KOPT-K1 (cell line): ENCODE results near the gene LRP5.
"Not testable (repeated sequence)": the region's sequence is repeated elsewhere in the genome, so short reads cannot be mapped to it uniquely, and the experiment has no call there.

ENCODE experiments used
- H3K27ac ChIP-seq: fragments of 200-600 bp; sonication (generic); 2 replicates; pipeline ENCODE4 v1.5.1; 2016; ENCODE audit warnings: antibody characterized with exemption, mild to moderate bottlenecking, low read depth, low read length; ENCODE audit not compliant: poor library complexity, severe bottlenecking
- H3K36me3 ChIP-seq: fragments of 200-600 bp; sonication (generic); 2 replicates; pipeline ENCODE4 v1.5.1; 2017; ENCODE audit warnings: antibody characterized with exemption, mild to moderate bottlenecking, low read length, moderate library complexity; ENCODE audit not compliant: insufficient read depth
- H3K9me3 ChIP-seq: fragments of 200-600 bp; sonication (generic); 2 replicates; pipeline ENCODE4 v1.5.1; 2017; ENCODE audit warnings: antibody characterized with exemption, low read length, mild to moderate bottlenecking; ENCODE audit not compliant: insufficient read depth, poor library complexity, severe bottlenecking

LRP5 gene

GRCh38 chr11:68383976-68384501, 71.6 kb downstream of the LRP5 start:
- Histone ChIP-seq H3K27ac (no peak overlapping the region), H3K9me3 (no peaks in the 10 kb centered on the region), H3K36me3 (no peaks in the 10 kb centered on the region)

- no peaks in the 10 kb centered on the region for H3K36me3 ChIP-seq
- H3K27ac ChIP-seq: no peak overlapping the region
- H3K9me3 ChIP-seq: no peaks in the 10 kb centered on the region
These were observed 72.2 kb downstream of the LRP5 start for GRCh38 chr11:68384530-68385081.

- no peaks in the 10 kb centered on the region for H3K36me3 ChIP-seq
- H3K9me3 ChIP-seq: no peaks in the 10 kb centered on the region
- H3K27ac ChIP-seq: no peak overlapping the region
These were observed 72.7 kb downstream of the LRP5 start for GRCh38 chr11:68385128-68385527.

- Histone ChIP-seq H3K27ac (no peak overlapping the region), H3K36me3 (no peaks in the 10 kb centered on the region), H3K9me3 (no peaks in the 10 kb centered on the region)
These were observed 74.1 kb downstream of the LRP5 start for GRCh38 chr11:68386331-68386978.

- no peaks in the 10 kb centered on the region for H3K9me3 ChIP-seq
- no peaks in the 10 kb centered on the region for H3K36me3 ChIP-seq
- H3K27ac ChIP-seq: no peak overlapping the region
These were observed 75.4 kb downstream of the LRP5 start for GRCh38 chr11:68387840-68388239.

- Histone ChIP-seq H3K36me3 (no peaks in the 10 kb centered on the region), H3K27ac (no peak overlapping the region), H3K9me3 (no peaks in the 10 kb centered on the region)
These were observed 76.3 kb downstream of the LRP5 start for GRCh38 chr11:68388595-68389198.

GRCh38 chr11:68390315-68390714, 77.9 kb downstream of the LRP5 start:
- Histone ChIP-seq H3K36me3 (no peaks in the 10 kb centered on the region), H3K27ac (no peak overlapping the region), H3K9me3 (no peaks in the 10 kb centered on the region)

- H3K27ac ChIP-seq: no peak overlapping the region
- H3K36me3 ChIP-seq: no peaks in the 10 kb centered on the region
These were observed 80.4 kb downstream of the LRP5 start for GRCh38 chr11:68392822-68393221.

GRCh38 chr11:68396516-68396915, 84.1 kb downstream of the LRP5 start:
- Histone ChIP-seq H3K27ac (no peak overlapping the region), H3K9me3 (no peaks in the 10 kb centered on the region), H3K36me3 (no peaks in the 10 kb centered on the region)

More at GRCh38 chr11:68392822-68393221, 80.4 kb downstream of the LRP5 start:
- no peaks in the 10 kb centered on the region for H3K9me3 ChIP-seq

GRCh38 chr11:68397256-68397655, 84.9 kb downstream of the LRP5 start:
- no peak overlapping the region for H3K27ac ChIP-seq
- H3K36me3 ChIP-seq: no peaks in the 10 kb centered on the region
- no peaks in the 10 kb centered on the region for H3K9me3 ChIP-seq

- Histone ChIP-seq H3K9me3 (no peaks in the 10 kb centered on the region), H3K36me3 (no peaks in the 10 kb centered on the region), H3K27ac (no peak overlapping the region)
These were observed 86.8 kb downstream of the LRP5 start for GRCh38 chr11:68398995-68399851.

GRCh38 chr11:68399916-68400315, 87.5 kb downstream of the LRP5 start:
- H3K36me3 ChIP-seq: no peaks in the 10 kb centered on the region
- no peak overlapping the region for H3K27ac ChIP-seq
- no peaks in the 10 kb centered on the region for H3K9me3 ChIP-seq

- not testable (repeated sequence) for H3K27ac ChIP-seq, H3K36me3 ChIP-seq, H3K9me3 ChIP-seq
These were observed 88.2 kb downstream of the LRP5 start for GRCh38 chr11:68400584-68400983.

- Histone ChIP-seq H3K27ac (no peak overlapping the region), H3K9me3 (no peaks in the 10 kb centered on the region), H3K36me3 (no peaks in the 10 kb centered on the region)
These were observed 89.5 kb downstream of the LRP5 start for GRCh38 chr11:68401856-68402255.
